HPDE6-E6E7 (cell line): ENCODE data around the gene SLC30A7.
"Not testable (repeated sequence)": the region's sequence is repeated elsewhere in the genome, so short reads cannot be mapped to it uniquely, and the experiment has no call there.

Source experiments
- DNase-seq: peaks from one replicate; pipeline ENCODE4 v3.0.0; 2011; ENCODE audit warnings: missing footprints; ENCODE audit errors: extremely low spot score

The SLC30A7 gene

GRCh38 chr1:100941098-100941527, 45.2 kb downstream of the SLC30A7 start:
- no peak for DNase-seq

GRCh38 chr1:100941580-100942216, 45.8 kb downstream of the SLC30A7 start:
- no peak for DNase-seq

GRCh38 chr1:100942304-100943046, 46.6 kb downstream of the SLC30A7 start:
- no peak for DNase-seq

- no peak for DNase-seq
Observed at GRCh38 chr1:100943533-100943932, 47.6 kb downstream of the SLC30A7 start.

- DNase-seq, result not testable (repeated sequence)
Observed at GRCh38 chr1:100946064-100946463, 50.2 kb downstream of the SLC30A7 start.

GRCh38 chr1:100947816-100948215, 51.9 kb downstream of the SLC30A7 start:
- DNase-seq, result not testable (repeated sequence)

- DNase-seq, result not testable (repeated sequence)
Observed at GRCh38 chr1:100948721-100949405, 53.0 kb downstream of the SLC30A7 start.

GRCh38 chr1:100949515-100950158, 53.7 kb downstream of the SLC30A7 start:
- not testable (repeated sequence) for DNase-seq

GRCh38 chr1:100950337-100950736, 54.4 kb downstream of the SLC30A7 start:
- no peak for DNase-seq

GRCh38 chr1:100950781-100951180, 54.9 kb downstream of the SLC30A7 start:
- DNase-seq, result no peak

- DNase-seq, result no peak
Observed at GRCh38 chr1:100952104-100952745, 56.3 kb downstream of the SLC30A7 start.

GRCh38 chr1:100952970-100953369, 57.1 kb downstream of the SLC30A7 start:
- DNase-seq, result not testable (repeated sequence)

- DNase-seq, result no peak
Observed at GRCh38 chr1:100953960-100954730, 58.3 kb downstream of the SLC30A7 start.

GRCh38 chr1:100955322-100955721, 59.4 kb downstream of the SLC30A7 start:
- DNase-seq, result no peak

- no peak for DNase-seq
Observed at GRCh38 chr1:100959502-100960060, 63.7 kb downstream of the SLC30A7 start.

- DNase-seq, result no peak
Observed at GRCh38 chr1:100960098-100960497, 64.2 kb downstream of the SLC30A7 start.

- no peak for DNase-seq
Observed at GRCh38 chr1:100968621-100969020, 72.7 kb downstream of the SLC30A7 start.

GRCh38 chr1:100969327-100969726, 73.4 kb downstream of the SLC30A7 start:
- DNase-seq, result no peak

GRCh38 chr1:100971021-100971420, 75.1 kb downstream of the SLC30A7 start:
- DNase-seq, result no peak

GRCh38 chr1:100972185-100972584, 76.3 kb downstream of the SLC30A7 start:
- DNase-seq, result no peak

GRCh38 chr1:100976936-100977335, 81.0 kb downstream of the SLC30A7 start:
- DNase-seq, result no peak
